Nephron progenitor cell (in vitro differentiated cells): ENCODE results near the gene GMCL2.

Source experiments
- DNase-seq: peaks from one replicate; pipeline ENCODE4 v3.0.0; 2021
- H3K27ac Mint-ChIP-seq: 2 replicates; pipeline ENCODE4 v1.8.0; 2021; ENCODE audit warnings: mild to moderate bottlenecking, moderate library complexity, mixed read lengths
- H3K27me3 Mint-ChIP-seq: 2 replicates; pipeline ENCODE4 v1.8.0; 2021; ENCODE audit warnings: mild to moderate bottlenecking, low read depth, mixed read lengths; ENCODE audit not compliant: poor library complexity
- H3K36me3 Mint-ChIP-seq: 2 replicates; pipeline ENCODE4 v1.8.0; 2021; ENCODE audit warnings: low read depth, mixed read lengths
- H3K4me1 Mint-ChIP-seq: 2 replicates; pipeline ENCODE4 v1.8.0; 2021; ENCODE audit warnings: mixed read lengths
- H3K4me3 Mint-ChIP-seq: 2 replicates; pipeline ENCODE4 v1.8.0; 2021; ENCODE audit warnings: mild to moderate bottlenecking, moderate library complexity, mixed read lengths
- H3K9me3 Mint-ChIP-seq: 2 replicates; pipeline ENCODE4 v1.8.0; 2021; ENCODE audit warnings: mild to moderate bottlenecking, moderate library complexity, mixed read lengths
- CTCF ChIP-seq: fragments of 200-600 bp; sonication (generic); IDR thresholded peaks from 2 replicates; pipeline ENCODE4 v1.5.0; 2021; ENCODE audit warnings: antibody characterized with exemption

GMCL2 gene

DNA sequence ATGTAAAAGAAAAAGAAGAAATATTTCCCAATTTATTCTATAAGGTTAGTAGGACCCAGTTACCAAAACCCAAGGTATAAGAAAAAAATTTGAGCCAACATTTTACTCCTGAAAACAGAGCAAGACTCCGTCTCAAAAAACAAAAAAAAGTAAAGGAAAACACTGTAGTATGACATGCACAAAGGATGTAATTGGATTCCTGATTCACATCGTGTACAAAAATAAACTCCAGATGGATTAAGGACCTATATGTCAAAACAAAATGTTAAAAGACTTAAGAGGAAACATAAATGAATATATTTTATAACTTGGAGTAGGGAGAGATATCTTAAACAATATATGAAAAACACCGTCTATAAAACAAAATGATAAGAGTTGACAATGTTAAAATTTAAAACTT lies 31.7 kb upstream of the GMCL2 start:
- peaks cover 66% of the 10 kb centered on the region for H3K36me3 Mint-ChIP-seq
- no peak overlapping the region for H3K4me3 Mint-ChIP-seq
- H3K9me3 Mint-ChIP-seq = no peaks in the 10 kb centered on the region
- no peak for DNase-seq
- peaks cover 6% of the 10 kb centered on the region for H3K27me3 Mint-ChIP-seq
- TF ChIP-seq CTCF = no peak
- H3K27ac Mint-ChIP-seq = no peak overlapping the region
- peaks cover 10% of the 10 kb centered on the region for H3K4me1 Mint-ChIP-seq

GRCh38 chr5:178218237-178218776 lies 31.1 kb upstream of the GMCL2 start:
- H3K9me3 Mint-ChIP-seq = no peaks in the 10 kb centered on the region
- H3K27ac Mint-ChIP-seq = no peak overlapping the region
- H3K27me3 Mint-ChIP-seq = peaks cover 7% of the 10 kb centered on the region
- no peak for DNase-seq
- no peak overlapping the region for H3K4me3 Mint-ChIP-seq
- H3K4me1 Mint-ChIP-seq = peaks cover 5% of the 10 kb centered on the region
- TF ChIP-seq CTCF = no peak
- peaks cover 71% of the 10 kb centered on the region for H3K36me3 Mint-ChIP-seq

GRCh38 chr5:178216779-178217178 lies 29.6 kb upstream of the GMCL2 start:
- Mint-ChIP-seq H3K4me1 (no peaks in the 10 kb centered on the region), H3K9me3 (no peaks in the 10 kb centered on the region), H3K27ac (no peak overlapping the region), H3K36me3 (peaks cover 64% of the 10 kb centered on the region), H3K27me3 (peaks cover 6% of the 10 kb centered on the region), H3K4me3 (no peak overlapping the region)
- no peak for DNase-seq
- no peak for TF ChIP-seq CTCF

GRCh38 chr5:178216088-178216534 lies 28.9 kb upstream of the GMCL2 start:
- H3K36me3 Mint-ChIP-seq = peaks cover 64% of the 10 kb centered on the region
- DNase-seq = no peak
- no peak overlapping the region for H3K27ac Mint-ChIP-seq
- no peaks in the 10 kb centered on the region for H3K9me3 Mint-ChIP-seq
- H3K4me3 Mint-ChIP-seq = no peak overlapping the region
- H3K4me1 Mint-ChIP-seq = no peaks in the 10 kb centered on the region
- no peak for TF ChIP-seq CTCF
- peaks cover 3% of the 10 kb centered on the region for H3K27me3 Mint-ChIP-seq

- no peak for TF ChIP-seq CTCF
- no peaks in the 10 kb centered on the region for H3K4me1 Mint-ChIP-seq
- no peaks in the 10 kb centered on the region for H3K9me3 Mint-ChIP-seq
- peaks cover 64% of the 10 kb centered on the region for H3K36me3 Mint-ChIP-seq
- H3K4me3 Mint-ChIP-seq = no peak overlapping the region
- no peak overlapping the region for H3K27ac Mint-ChIP-seq
- H3K27me3 Mint-ChIP-seq = peaks cover 3% of the 10 kb centered on the region
- DNase-seq = no peak
Observed at GRCh38 chr5:178215280-178216002, 28.3 kb upstream of the GMCL2 start.
